GM23338 (cell line): ENCODE results near the gene MYADM. TPM values are rescaled to one million over a fixed set of nuclear protein-coding genes. Genes with fewer than 3 reads are reported as not detected.

ENCODE experiments used
- ATAC-seq: fragments of 200-7000 bp; cut with Tn5 transposase; 3 replicates; pipeline ENCODE4 v1.9.1; 2020
- DNase-seq: peaks from one replicate; pipeline ENCODE4 v3.0.0-alpha.2; 2015; ENCODE audit warnings: low spot score
- H2AFZ ChIP-seq: fragments of 200-600 bp; sonication (generic); 2 replicates; pipeline ENCODE4 v1.8.0; 2016; ENCODE audit warnings: antibody characterized with exemption, mild to moderate bottlenecking, moderate library complexity
- H3F3A ChIP-seq: fragments of 200-600 bp; sonication (generic); replicated peaks from 2 replicates; pipeline ENCODE4 v1.8.0; 2017; ENCODE audit warnings: antibody characterized with exemption, mixed run types, low read depth
- H3K27ac ChIP-seq: fragments of 200-600 bp; sonication (generic); 2 replicates; pipeline ENCODE4 v1.6.1; 2016; ENCODE audit warnings: low read depth
- H3K27me3 ChIP-seq: fragments of 200-600 bp; sonication (generic); 2 replicates; pipeline ENCODE4 v1.8.0; 2016; ENCODE audit warnings: mild to moderate bottlenecking, mixed run types, moderate library complexity; ENCODE audit not compliant: insufficient read depth
- H3K36me3 ChIP-seq: fragments of 200-600 bp; sonication (generic); 2 replicates; pipeline ENCODE4 v1.8.0; 2016; ENCODE audit warnings: mild to moderate bottlenecking; ENCODE audit not compliant: insufficient read depth
- H3K4me1 ChIP-seq: fragments of 200-600 bp; sonication (generic); 2 replicates; pipeline ENCODE4 v1.8.0; 2016; ENCODE audit warnings: mild to moderate bottlenecking, moderate library complexity; ENCODE audit not compliant: insufficient read depth
- H3K4me2 ChIP-seq: fragments of 200-600 bp; sonication (generic); 2 replicates; pipeline ENCODE4 v1.7.1; 2017; ENCODE audit warnings: mixed run types
- H3K4me3 ChIP-seq: fragments of 200-600 bp; sonication (generic); 2 replicates; pipeline ENCODE4 v1.6.1; 2016; ENCODE audit warnings: mixed run types
- H3K79me2 ChIP-seq: fragments of 200-600 bp; sonication (generic); replicated peaks from 2 replicates; pipeline ENCODE4 v1.8.0; 2017; ENCODE audit warnings: mild to moderate bottlenecking; ENCODE audit not compliant: insufficient read depth
- H3K9me2 ChIP-seq: fragments of 200-600 bp; sonication (generic); 2 replicates; pipeline ENCODE4 v1.8.0; 2017; ENCODE audit not compliant: insufficient read depth
- H4K20me1 ChIP-seq: fragments of 200-600 bp; sonication (generic); replicated peaks from 2 replicates; pipeline ENCODE4 v1.8.0; 2017; ENCODE audit warnings: mild to moderate bottlenecking; ENCODE audit not compliant: insufficient read depth
- H3K27ac Mint-ChIP-seq: 2 replicates; pipeline ENCODE4 v1.8.0; 2020; ENCODE audit warnings: inconsistent platforms, mild to moderate bottlenecking, moderate library complexity, mixed read lengths
- H3K27me3 Mint-ChIP-seq: 3 replicates; pipeline ENCODE4 v1.8.0; 2022; ENCODE audit warnings: low read depth, mild to moderate bottlenecking, moderate library complexity, mixed read lengths, inconsistent platforms; ENCODE audit not compliant: insufficient read depth, poor library complexity
- H3K36me3 Mint-ChIP-seq: 3 replicates; pipeline ENCODE4 v1.8.0; 2021; ENCODE audit warnings: low read depth, mild to moderate bottlenecking, inconsistent platforms, moderate library complexity, mixed read lengths
- H3K4me1 Mint-ChIP-seq: 3 replicates; pipeline ENCODE4 v1.8.0; 2020; ENCODE audit warnings: mild to moderate bottlenecking, inconsistent platforms, mixed read lengths
- H3K4me3 Mint-ChIP-seq: 3 replicates; pipeline ENCODE4 v1.8.0; 2021; ENCODE audit warnings: moderate library complexity, mild to moderate bottlenecking, inconsistent platforms, mixed read lengths
- H3K9me3 Mint-ChIP-seq: 3 replicates; pipeline ENCODE4 v1.8.0; 2020; ENCODE audit warnings: moderate library complexity, mild to moderate bottlenecking, inconsistent platforms, mixed read lengths
- CREB1 ChIP-seq: fragments of 250-450 bp; sonication (Bioruptor Pico); IDR thresholded peaks from 2 replicates; pipeline ENCODE4 v1.5.0; 2020; ENCODE audit warnings: low read depth, mild to moderate bottlenecking, moderate library complexity
- CTCF ChIP-seq, 2 experiments: fragments of 200-600 bp in 1 of 2; sonication (generic) in 1 of 2; conservative IDR thresholded peaks; 2 replicates each; pipeline versions ENCODE4 v1.5.1 to v1.6.1; 2016 to 2017; ENCODE audit warnings: antibody characterized with exemption in 2 of 2, low read depth in 2 of 2, mild to moderate bottlenecking in 2 of 2, moderate library complexity in 1 of 2
- ETS1 ChIP-seq: IDR thresholded peaks from 2 replicates; pipeline ENCODE4 v1.6.1; 2016; ENCODE audit warnings: antibody characterized with exemption
- EZH2 ChIP-seq: fragments of 200-600 bp; sonication (generic); IDR thresholded peaks from one replicate; pipeline ENCODE4 v1.8.0; 2017; ENCODE audit warnings: antibody characterized with exemption, mild to moderate bottlenecking, low read depth; ENCODE audit not compliant: unreplicated experiment
- EZH2phosphoT487 ChIP-seq: fragments of 200-600 bp; sonication (generic); IDR thresholded peaks from one replicate; pipeline ENCODE4 v1.8.1; 2018; ENCODE audit warnings: antibody characterized with exemption; ENCODE audit not compliant: unreplicated experiment
- JUNB ChIP-seq: IDR thresholded peaks from one replicate; pipeline ENCODE4 v1.6.1; 2016; ENCODE audit warnings: antibody characterized with exemption; ENCODE audit not compliant: unreplicated experiment
- NANOG ChIP-seq: IDR thresholded peaks from 2 replicates; pipeline ENCODE4 v1.6.1; 2016; ENCODE audit warnings: antibody characterized with exemption, borderline replicate concordance
- POLR2AphosphoS5 ChIP-seq: IDR thresholded peaks from 2 replicates; pipeline ENCODE4 v1.6.1; 2016; ENCODE audit warnings: antibody characterized with exemption, low read depth
- REST ChIP-seq: IDR thresholded peaks from one replicate; pipeline ENCODE4 v1.6.1; 2018; ENCODE audit warnings: antibody characterized with exemption; ENCODE audit not compliant: unreplicated experiment
- STAT1 ChIP-seq: IDR thresholded peaks from one replicate; pipeline ENCODE4 v1.6.1; 2016; ENCODE audit warnings: antibody characterized with exemption; ENCODE audit not compliant: unreplicated experiment
- ZNF114 ChIP-seq: fragments of 250-450 bp; sonication (Bioruptor Pico); IDR thresholded peaks from 2 replicates; pipeline ENCODE4 v1.5.0; 2020; ENCODE audit warnings: mild to moderate bottlenecking, moderate library complexity
- ZNF331 ChIP-seq: fragments of 250-450 bp; sonication (Bioruptor Pico); IDR thresholded peaks from 2 replicates; pipeline ENCODE4 v1.5.0; 2020; ENCODE audit warnings: low read depth, mild to moderate bottlenecking, moderate library complexity
- ZNF462 ChIP-seq: fragments of 250-450 bp; sonication (Bioruptor Pico); IDR thresholded peaks from 2 replicates; pipeline ENCODE4 v1.5.0; 2020; ENCODE audit warnings: mild to moderate bottlenecking, moderate library complexity
- polyA plus RNA-seq: library from polyadenylated mRNA; unstranded; fragments of >200 nt; fragmentation: Nextera tagmentation; extraction: Ambion mirVana; gene quantifications from 2 replicates; pipeline ENCODE4 v1.2.1, GENCODE V29; 2016
- total RNA-seq: library from RNA; depleted of rRNA; stranded (reverse); fragments of >200 nt; shearing (Covaris generic); gene quantifications from 2 replicates; pipeline ENCODE4 v1.2.3, GENCODE V29; 2014

Gene MYADM
- total and polyA plus RNA-seq, 2 experiments from 2014 or later, result 49.9 to 57.1 TPM

- no peak overlapping the region for H3K27ac Mint-ChIP-seq
- peaks cover 8% of the 10 kb centered on the region for H4K20me1 ChIP-seq
- no peaks in the 10 kb centered on the region for H3K27me3 ChIP-seq
- no peaks in the 10 kb centered on the region for H3K9me2 ChIP-seq
- peaks cover 24% of the 10 kb centered on the region for H3K4me1 ChIP-seq
- H3K27me3 Mint-ChIP-seq, result peaks cover 21% of the 10 kb centered on the region
- H2AFZ ChIP-seq, result no peak overlapping the region
- no peaks in the 10 kb centered on the region for H3K9me3 Mint-ChIP-seq
- no peak overlapping the region for H3K4me2 ChIP-seq
- no peak for DNase-seq
- peaks cover 20% of the 10 kb centered on the region for H3F3A ChIP-seq
- H3K4me3 Mint-ChIP-seq, result no peak overlapping the region; the same call in 2 of the 3 replicates
- ATAC-seq, result no peak
- H3K79me2 ChIP-seq, result peaks cover 16% of the 10 kb centered on the region
- peaks cover 37% of the 10 kb centered on the region for H3K4me1 Mint-ChIP-seq
- H3K36me3 ChIP-seq, result peaks cover 18% of the 10 kb centered on the region; the same call in 1 of the 2 replicates
- no peak overlapping the region for H3K4me3 ChIP-seq
- H3K27ac ChIP-seq, result 0 out of 2 replicates have a peak overlapping the region, but pooled peaks have one; percentile 84
- no peak for TF ChIP-seq ZNF331
- TF ChIP-seq REST, result no peak
- no peak for TF ChIP-seq STAT1
- no peak for TF ChIP-seq EZH2phosphoT487
- TF ChIP-seq JUNB, result no peak
- no peak for TF ChIP-seq ZNF462 (CRISPR knock-in tag)
- TF ChIP-seq CREB1, result no peak
- no peak for TF ChIP-seq ZNF114 (CRISPR knock-in tag)
- no peak for TF ChIP-seq EZH2
- no peak for TF ChIP-seq NANOG
- TF ChIP-seq CTCF (conservative IDR thresholded peaks at IDR 0.05; ENCODE audit: low read depth in 2 of 2), result no peak
- no peak; the same call in 1 of the 2 replicates for TF ChIP-seq POLR2AphosphoS5
- no peak for TF ChIP-seq ETS1
- peaks cover 34% of the 10 kb centered on the region for H3K36me3 Mint-ChIP-seq
These were observed 6.3 kb downstream of the MYADM start for GRCh38 chr19:53873773-53874605.
